ENCODE data around the gene WDR1. TPM values are rescaled to one million over a fixed set of nuclear protein-coding genes. Genes with fewer than 3 reads are reported as not detected.

Gene WDR1
- 265 and 331 TPM in 2 replicates for total RNA-seq
- polyA plus RNA-seq: 720 and 751 TPM in 2 replicates
- polyA plus RNA-seq (2012): 657 and 688 TPM in 2 replicates
- polyA minus RNA-seq (ENCODE audit: low replicate concordance): 995 and 1,193 TPM in 2 replicates

GRCh38 chr4:10116569-10117358 lies at the start of gene WDR1:
WDR1 (minus strand) TSS chr4:10116799; CDS start chr4:10116666, 133 bp downstream.
- Histone ChIP-seq H2AFZ (ENCODE audit: low read length) (no peak within 1 kb of the TSS), H3K4me3 (replicated peaks in 1 of 4; ENCODE audit: control extremely low read depth in 1 of 4, insufficient read depth in 1 of 4, low read depth in 3 of 4, low read length in 4 of 4) (peak within 1 kb of the TSS; percentile 70 to 89 (median 74)), H3K27me3 (ENCODE audit: control insufficient read depth, insufficient read depth, low read length) (no peaks in the 10 kb centered on the region), H3K9me3 (ENCODE audit: control insufficient read depth, insufficient read depth, low read depth, low read length) (no peaks in the 10 kb centered on the region), H3K36me3 (ENCODE audit: control insufficient read depth, insufficient read depth, low read length) (peaks cover 28% of the 10 kb centered on the region), H3K79me2 (ENCODE audit: control insufficient read depth, insufficient read depth, low read length) (peaks cover 45% of the 10 kb centered on the region), H4K20me1 (ENCODE audit: control insufficient read depth, extremely low read depth, insufficient read depth, low read length) (no peaks in the 10 kb centered on the region), H3K9ac (ENCODE audit: insufficient read depth, low read length) (peak within 1 kb of the TSS; percentile 83), H3K4me1 (ENCODE audit: control insufficient read depth, extremely low read depth, insufficient read depth, low read length) (peaks cover 10% of the 10 kb centered on the region), H3K4me2 (ENCODE audit: extremely low read depth, insufficient read depth, low read length) (peak within 1 kb of the TSS; percentile 97), H3K27ac (ENCODE audit: insufficient read depth, low read length) (peak within 1 kb of the TSS; percentile 89)
- TF ChIP-seq EZH2 (IDR thresholded peaks at IDR 0.05; ENCODE audit: low read length, missing control alignments) (no peak), CTCF (conservative IDR thresholded peaks at IDR 0.05 in 1 of 2, IDR thresholded peaks at IDR 0.05 in 1 of 2; ENCODE audit: low read depth in 1 of 2, low read length in 2 of 2) (no peak)
- peak; percentile 94 to 95 for DNase-seq (ENCODE audit: low read depth in 2 of 2)

- Histone ChIP-seq H3K79me2 (ENCODE audit: control insufficient read depth, insufficient read depth, low read length) (no peaks in the 10 kb centered on the region), H3K4me2 (ENCODE audit: extremely low read depth, insufficient read depth, low read length) (no peak overlapping the region), H3K4me3 (replicated peaks in 1 of 4; ENCODE audit: control extremely low read depth in 1 of 4, insufficient read depth in 1 of 4, low read depth in 3 of 4, low read length in 4 of 4) (no peak overlapping the region), H3K9ac (ENCODE audit: insufficient read depth, low read length) (no peak overlapping the region), H2AFZ (ENCODE audit: low read length) (no peak overlapping the region), H3K36me3 (ENCODE audit: control insufficient read depth, insufficient read depth, low read length) (no peaks in the 10 kb centered on the region), H3K27ac (ENCODE audit: insufficient read depth, low read length) (no peak overlapping the region), H3K9me3 (ENCODE audit: control insufficient read depth, insufficient read depth, low read depth, low read length) (no peaks in the 10 kb centered on the region), H3K4me1 (ENCODE audit: control insufficient read depth, extremely low read depth, insufficient read depth, low read length) (no peaks in the 10 kb centered on the region), H3K27me3 (ENCODE audit: control insufficient read depth, insufficient read depth, low read length) (no peaks in the 10 kb centered on the region), H4K20me1 (ENCODE audit: control insufficient read depth, extremely low read depth, insufficient read depth, low read length) (no peaks in the 10 kb centered on the region)
- TF ChIP-seq EZH2 (IDR thresholded peaks at IDR 0.05; ENCODE audit: low read length, missing control alignments): no peak
- TF ChIP-seq CTCF (conservative IDR thresholded peaks at IDR 0.05 in 1 of 2, IDR thresholded peaks at IDR 0.05 in 1 of 2; ENCODE audit: low read depth in 1 of 2, low read length in 2 of 2): peak; percentile 67 to 69
- peak; percentile 6 to 38 for DNase-seq (ENCODE audit: low read depth in 2 of 2)
Measured at GRCh38 chr4:10164877-10165283, 48.3 kb upstream of the WDR1 start.

- no peaks in the 10 kb centered on the region for H3K9me3 ChIP-seq (ENCODE audit: control insufficient read depth, insufficient read depth, low read depth, low read length)
- no peak for DNase-seq (ENCODE audit: low read depth in 2 of 2)
- no peak overlapping the region for H3K4me2 ChIP-seq (ENCODE audit: extremely low read depth, insufficient read depth, low read length)
- H3K4me1 ChIP-seq (ENCODE audit: control insufficient read depth, extremely low read depth, insufficient read depth, low read length): no peaks in the 10 kb centered on the region
- H3K79me2 ChIP-seq (ENCODE audit: control insufficient read depth, insufficient read depth, low read length): no peaks in the 10 kb centered on the region
- no peak overlapping the region for H3K4me3 ChIP-seq (replicated peaks in 1 of 4; ENCODE audit: control extremely low read depth in 1 of 4, insufficient read depth in 1 of 4, low read depth in 3 of 4, low read length in 4 of 4)
- H3K27me3 ChIP-seq (ENCODE audit: control insufficient read depth, insufficient read depth, low read length): no peaks in the 10 kb centered on the region
- no peak overlapping the region for H2AFZ ChIP-seq (ENCODE audit: low read length)
- no peaks in the 10 kb centered on the region for H3K36me3 ChIP-seq (ENCODE audit: control insufficient read depth, insufficient read depth, low read length)
- no peak overlapping the region for H3K27ac ChIP-seq (ENCODE audit: insufficient read depth, low read length)
- TF ChIP-seq EZH2 (IDR thresholded peaks at IDR 0.05; ENCODE audit: low read length, missing control alignments) (no peak), CTCF (conservative IDR thresholded peaks at IDR 0.05 in 1 of 2, IDR thresholded peaks at IDR 0.05 in 1 of 2; ENCODE audit: low read depth in 1 of 2, low read length in 2 of 2) (no peak)
- no peak overlapping the region for H3K9ac ChIP-seq (ENCODE audit: insufficient read depth, low read length)
- no peaks in the 10 kb centered on the region for H4K20me1 ChIP-seq (ENCODE audit: control insufficient read depth, extremely low read depth, insufficient read depth, low read length)
Measured at GRCh38 chr4:10163296-10163695, 46.7 kb upstream of the WDR1 start.
